ENCODE measurements around the gene SLC4A1.

GRCh38 chr17:44255915-44256314, 12.0 kb downstream of the SLC4A1 start:
- TF ChIP-seq POLR2A (IDR thresholded peaks at IDR 0.05; ENCODE audit: low read length) (peak; percentile 39), GATA1 (IDR thresholded peaks at IDR 0.05; ENCODE audit: low read depth, low read length) (no peak)

All from erythroblast (primary cell).